Breast epithelium (tissue), 4 donors: ENCODE results near the gene TNFAIP8. TPM values are rescaled to one million over a fixed set of nuclear protein-coding genes. Genes with fewer than 3 reads are reported as not detected.

Source experiments
- DNase-seq, 2 donors: peaks; one replicate each; pipeline ENCODE4 v3.0.0-alpha.2; 2019; ENCODE audit warnings: low spot score in 2 of 2
- H3K27ac ChIP-seq, 2 donors: fragments of 200-600 bp; sonication (generic) in 1 of 2; one replicate each; pipeline ENCODE4 v1.5.1; 2016 to 2019; ENCODE audit warnings: mild to moderate bottlenecking in 1 of 2
- H3K27me3 ChIP-seq, 2 donors: fragments of 200-600 bp; sonication (generic) in 1 of 2; one replicate each; pipeline versions ENCODE4 v1.5.1 to v1.6.0; 2017 to 2019; ENCODE audit warnings: control low read depth in 1 of 2, mild to moderate bottlenecking in 1 of 2
- H3K36me3 ChIP-seq: fragments of 200-600 bp; one replicate; pipeline ENCODE4 v1.5.1; 2019
- H3K4me1 ChIP-seq, 2 donors: fragments of 200-600 bp; sonication (generic); one replicate each; pipeline ENCODE4 v1.5.1; 2016 to 2019; ENCODE audit warnings: control low read depth in 1 of 2
- H3K4me3 ChIP-seq, 3 donors: fragments of 200-600 bp; sonication (generic); 1 replicate in 2 of 3; 2 replicates in 1 of 3; pipeline ENCODE4 v1.5.1; 2016 to 2019; ENCODE audit warnings: mild to moderate bottlenecking in 3 of 3, moderate library complexity in 2 of 3
- H3K9me3 ChIP-seq, 2 donors: fragments of 200-600 bp; sonication (generic) in 1 of 2; one replicate each; pipeline ENCODE4 v1.5.1; 2016 to 2019; ENCODE audit warnings: control low read depth in 1 of 2
- POLR2A ChIP-seq: fragments of 450-650 bp; IDR thresholded peaks from one replicate; pipeline ENCODE4 v1.6.1; 2016; ENCODE audit warnings: antibody characterized with exemption, mild to moderate bottlenecking, moderate library complexity
- POLR2AphosphoS5 ChIP-seq, 3 donors: sonication (generic); formaldehyde crosslinking; IDR thresholded peaks; one replicate each; pipeline ENCODE4 v1.6.1; 2017; ENCODE audit warnings: antibody characterized with exemption in 3 of 3
- intact Hi-C: fragments of 100-400 bp; cut with DNase I; formaldehyde crosslinking; loops from one replicate; pipeline ENCODE4 v1.15.1; 2023; ENCODE audit warnings: low total_unique reads
- total RNA-seq, 3 donors: library from RNA; depleted of rRNA; stranded (reverse); fragments of >200 nt; gene quantifications; one replicate each; pipeline ENCODE4 v1.1.0, GENCODE V29; 2016
- TF ChIP-seq, protein P1 (sequence below), 3 donors: fragments of 450-650 bp; IDR thresholded peaks; one replicate each; pipeline ENCODE4 v1.5.1; 2016 to 2017; ENCODE audit warnings: antibody characterized with exemption in 3 of 3, mild to moderate bottlenecking in 3 of 3, moderate library complexity in 3 of 3

TNFAIP8 gene
- total RNA-seq, 3 donors from 2014 or later = 35.4 to 167 (median 37.3) TPM

DNA sequence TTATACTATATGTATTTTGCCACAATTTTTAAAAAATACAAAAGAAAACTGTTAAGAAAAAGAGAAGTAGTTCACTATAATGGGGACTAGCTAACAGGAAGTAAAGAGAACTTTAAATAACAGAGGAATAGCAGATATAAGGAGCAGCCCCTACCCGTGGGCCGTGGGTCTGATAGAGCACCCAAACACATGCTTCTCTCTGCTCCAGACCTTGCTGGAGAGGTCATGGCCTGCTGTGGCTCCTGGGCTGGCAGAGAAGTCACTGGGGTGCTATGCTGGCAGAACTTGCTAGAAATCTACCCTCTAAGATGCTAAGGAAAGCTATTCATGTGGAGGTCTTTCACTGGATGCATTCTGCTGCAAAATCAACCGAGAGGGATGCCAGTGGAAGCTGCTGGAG lies 10.0 kb upstream of the TNFAIP8 start:
- Histone ChIP-seq H3K4me1 (no peaks in the 10 kb centered on the region), H3K27me3 (no peaks in the 10 kb centered on the region), H3K4me3 (no peak overlapping the region), H3K9me3 (no peaks in the 10 kb centered on the region), H3K36me3 (no peaks in the 10 kb centered on the region), H3K27ac (no peak overlapping the region)
- DNase-seq = no peak
- TF ChIP-seq POLR2A (no peak), POLR2AphosphoS5 (IDR thresholded peaks at IDR 0.05) (no peak)
- TF ChIP-seq, protein P1, sequence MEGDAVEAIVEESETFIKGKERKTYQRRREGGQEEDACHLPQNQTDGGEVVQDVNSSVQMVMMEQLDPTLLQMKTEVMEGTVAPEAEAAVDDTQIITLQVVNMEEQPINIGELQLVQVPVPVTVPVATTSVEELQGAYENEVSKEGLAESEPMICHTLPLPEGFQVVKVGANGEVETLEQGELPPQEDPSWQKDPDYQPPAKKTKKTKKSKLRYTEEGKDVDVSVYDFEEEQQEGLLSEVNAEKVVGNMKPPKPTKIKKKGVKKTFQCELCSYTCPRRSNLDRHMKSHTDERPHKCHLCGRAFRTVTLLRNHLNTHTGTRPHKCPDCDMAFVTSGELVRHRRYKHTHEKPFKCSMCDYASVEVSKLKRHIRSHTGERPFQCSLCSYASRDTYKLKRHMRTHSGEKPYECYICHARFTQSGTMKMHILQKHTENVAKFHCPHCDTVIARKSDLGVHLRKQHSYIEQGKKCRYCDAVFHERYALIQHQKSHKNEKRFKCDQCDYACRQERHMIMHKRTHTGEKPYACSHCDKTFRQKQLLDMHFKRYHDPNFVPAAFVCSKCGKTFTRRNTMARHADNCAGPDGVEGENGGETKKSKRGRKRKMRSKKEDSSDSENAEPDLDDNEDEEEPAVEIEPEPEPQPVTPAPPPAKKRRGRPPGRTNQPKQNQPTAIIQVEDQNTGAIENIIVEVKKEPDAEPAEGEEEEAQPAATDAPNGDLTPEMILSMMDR (IDR thresholded peaks at IDR 0.05) = no peak
- intact Hi-C loops = no loop called here

GRCh38 chr5:119346394-119346793 lies 9.4 kb upstream of the TNFAIP8 start:
- Histone ChIP-seq H3K9me3 (no peaks in the 10 kb centered on the region), H3K36me3 (no peaks in the 10 kb centered on the region), H3K27me3 (no peaks in the 10 kb centered on the region), H3K4me1 (no peaks in the 10 kb centered on the region), H3K4me3 (no peak overlapping the region), H3K27ac (no peak overlapping the region)
- intact Hi-C loops = no loop called here
- no peak for DNase-seq
- TF ChIP-seq POLR2AphosphoS5 (IDR thresholded peaks at IDR 0.05) = no peak
- no peak for TF ChIP-seq POLR2A
- TF ChIP-seq, protein P1 (IDR thresholded peaks at IDR 0.05) = no peak

DNA sequence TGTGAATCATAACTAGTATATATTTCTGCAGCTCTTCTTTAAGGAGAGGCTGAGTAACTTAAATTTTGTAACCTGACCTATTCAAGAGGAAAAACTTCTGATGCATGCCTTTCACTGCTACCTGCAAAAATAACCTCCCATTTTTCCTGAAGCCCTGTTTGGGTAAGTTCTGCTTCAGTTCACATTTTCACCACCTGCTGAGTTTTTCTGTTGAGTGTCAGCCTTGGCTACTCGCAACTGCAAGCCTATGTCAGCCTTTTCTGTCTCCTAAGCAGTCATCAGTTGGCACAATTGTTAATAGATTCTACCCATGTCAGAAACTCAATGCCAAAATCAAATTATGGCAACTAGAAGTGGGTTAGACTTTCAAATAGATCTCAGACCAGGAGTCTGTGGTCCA lies 8.2 kb upstream of the TNFAIP8 start:
- Histone ChIP-seq H3K4me1 (no peaks in the 10 kb centered on the region), H3K27ac (no peak overlapping the region), H3K9me3 (no peaks in the 10 kb centered on the region), H3K27me3 (no peaks in the 10 kb centered on the region), H3K36me3 (no peaks in the 10 kb centered on the region), H3K4me3 (no peak overlapping the region)
- intact Hi-C loops = no loop called here
- TF ChIP-seq POLR2A (no peak), POLR2AphosphoS5 (IDR thresholded peaks at IDR 0.05) (no peak)
- TF ChIP-seq, protein P1 (IDR thresholded peaks at IDR 0.05) = no peak
- DNase-seq = no peak

GRCh38 chr5:119347991-119348390 lies 7.8 kb upstream of the TNFAIP8 start:
- Histone ChIP-seq H3K36me3 (no peaks in the 10 kb centered on the region), H3K4me3 (no peak overlapping the region), H3K4me1 (no peaks in the 10 kb centered on the region), H3K27ac (no peak overlapping the region), H3K27me3 (no peaks in the 10 kb centered on the region), H3K9me3 (no peaks in the 10 kb centered on the region)
- TF ChIP-seq, protein P1 (IDR thresholded peaks at IDR 0.05) = no peak
- intact Hi-C loops = no loop called here
- no peak for DNase-seq

DNA sequence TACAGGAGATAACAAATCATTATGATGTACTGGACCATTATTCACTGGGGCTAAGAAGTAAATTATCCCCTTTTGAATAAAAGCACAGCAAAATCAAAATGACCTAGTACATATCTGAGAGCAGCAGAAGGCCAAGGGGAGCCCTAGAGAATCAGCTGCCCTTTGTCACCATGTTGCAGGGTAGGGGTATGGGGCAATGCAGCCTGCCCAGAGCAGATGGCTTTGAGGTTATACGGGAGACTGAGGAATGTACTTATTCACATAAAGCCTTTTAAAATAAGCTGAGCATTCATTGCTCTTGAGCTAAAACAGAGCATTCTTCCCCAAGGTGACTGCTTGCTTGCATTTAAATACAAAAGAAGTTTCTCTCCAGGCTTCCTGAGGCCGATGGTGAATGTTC lies 2.6 kb upstream of the TNFAIP8 start:
- intact Hi-C loops = no loop called here
- Histone ChIP-seq H3K4me1 (no peaks in the 10 kb centered on the region), H3K27me3 (no peaks in the 10 kb centered on the region), H3K4me3 (no peak overlapping the region), H3K36me3 (no peaks in the 10 kb centered on the region), H3K9me3 (no peaks in the 10 kb centered on the region), H3K27ac (no peak overlapping the region)
- no peak for TF ChIP-seq POLR2AphosphoS5 (IDR thresholded peaks at IDR 0.05)
- TF ChIP-seq, protein P1 (IDR thresholded peaks at IDR 0.05) = no peak
- TF ChIP-seq POLR2A = no peak
- no peak for DNase-seq
